GM12892 (cell line): ENCODE measurements around the gene ATXN7.

ENCODE experiments used
- POLR2A ChIP-seq: IDR thresholded peaks from 2 replicates; pipeline ENCODE4 v1.6.1; 2011; ENCODE audit warnings: low read depth, low read length, control low read depth
- TAF1 ChIP-seq: IDR thresholded peaks from 2 replicates; pipeline ENCODE4 v1.6.1; 2011; ENCODE audit warnings: low read depth, mild to moderate bottlenecking, control low read depth, low read length, borderline replicate concordance

GRCh38 chr3:63921741-63922482 is 58.2 kb downstream of the ATXN7 start:
- TF ChIP-seq POLR2A (no peak), TAF1 (no peak)
